D721Med (cell line): ENCODE measurements around the gene MAPK12.

Source experiments
- DNase-seq: peaks from one replicate; pipeline ENCODE4 v3.0.0; 2011; ENCODE audit warnings: low spot score; ENCODE audit not compliant: insufficient read length
- FAIRE-seq: peaks from 2 replicates; lab custom pipeline; 2011; peaks lifted over from hg19 to GRCh38; lab: Jason Lieb, UNC
- CTCF ChIP-seq: IDR thresholded peaks from 2 replicates; pipeline ENCODE4 v1.5.1; 2012; ENCODE audit warnings: mild to moderate bottlenecking, control low read depth; ENCODE audit not compliant: insufficient read depth; ENCODE audit errors: missing control alignments

MAPK12 gene

GRCh38 chr22:50259302-50259701 is 2.2 kb downstream of the MAPK12 start:
- no peak for FAIRE-seq
- no peak for DNase-seq
- TF ChIP-seq CTCF, result no peak

- DNase-seq, result no peak
- no peak for TF ChIP-seq CTCF
- no peak for FAIRE-seq
Measured at GRCh38 chr22:50258361-50259292, 2.9 kb downstream of the MAPK12 start.

GRCh38 chr22:50257451-50258360 is 3.8 kb downstream of the MAPK12 start:
- FAIRE-seq (no peak), DNase-seq (no peak)
- TF ChIP-seq CTCF, result no peak

GRCh38 chr22:50257041-50257440 is 4.4 kb downstream of the MAPK12 start:
- DNase-seq (no peak), FAIRE-seq (no peak)
- no peak for TF ChIP-seq CTCF

- TF ChIP-seq CTCF, result no peak
- FAIRE-seq (no peak), DNase-seq (no peak)
Measured at GRCh38 chr22:50256258-50256862, 5.1 kb downstream of the MAPK12 start.

GRCh38 chr22:50255607-50256006 is 5.9 kb downstream of the MAPK12 start:
- DNase-seq (no peak), FAIRE-seq (no peak)
- TF ChIP-seq CTCF, result no peak
